Osteoblast (primary cell): ENCODE measurements around the gene BCL2L1. TPM values are rescaled to one million over a fixed set of nuclear protein-coding genes. Genes with fewer than 3 reads are reported as not detected.
"Not testable (repeated sequence)": the region's sequence is repeated elsewhere in the genome, so short reads cannot be mapped to it uniquely, and the experiment has no call there.

Source experiments
- DNase-seq: peaks from one replicate; pipeline ENCODE4 v3.0.0; 2011; ENCODE audit warnings: low spot score, mixed read lengths; ENCODE audit not compliant: insufficient read length; ENCODE audit errors: missing footprints
- H2AFZ ChIP-seq: 2 replicates; pipeline ENCODE4 v1.6.0; 2011; ENCODE audit warnings: mild to moderate bottlenecking, low read length
- H3K27ac ChIP-seq: 2 replicates; pipeline ENCODE4 v1.5.1; 2011; ENCODE audit warnings: mild to moderate bottlenecking, low read depth, low read length, moderate library complexity
- H3K27me3 ChIP-seq: 2 replicates; pipeline ENCODE4 v1.6.0; 2012; ENCODE audit warnings: mild to moderate bottlenecking, control low read depth, inconsistent platforms, low read length, moderate library complexity; ENCODE audit not compliant: insufficient read depth
- H3K36me3 ChIP-seq: 2 replicates; pipeline ENCODE4 v1.5.1; 2011; ENCODE audit warnings: mild to moderate bottlenecking, low read length, control low read depth, moderate library complexity; ENCODE audit not compliant: insufficient read depth
- H3K4me1 ChIP-seq: 2 replicates; pipeline ENCODE4 v1.5.1; 2011; ENCODE audit warnings: mild to moderate bottlenecking, low read length, control low read depth, moderate library complexity; ENCODE audit not compliant: insufficient read depth
- H3K4me2 ChIP-seq: 2 replicates; pipeline ENCODE4 v1.6.0; 2011; ENCODE audit warnings: mild to moderate bottlenecking, low read length; ENCODE audit not compliant: insufficient read depth
- H3K4me3 ChIP-seq: fragments of 200-600 bp; sonication (generic); 3 replicates; pipeline ENCODE4 v1.5.1; 2012; ENCODE audit warnings: mild to moderate bottlenecking, low read length, inconsistent platforms; ENCODE audit not compliant: insufficient read depth
- H3K79me2 ChIP-seq: 2 replicates; pipeline ENCODE4 v1.6.0; 2012; ENCODE audit warnings: mild to moderate bottlenecking, low read length, control low read depth, inconsistent platforms; ENCODE audit not compliant: insufficient read depth
- H3K9me3 ChIP-seq: 2 replicates; pipeline ENCODE4 v1.5.1; 2011; ENCODE audit warnings: low read depth, low read length, control low read depth
- H4K20me1 ChIP-seq: 2 replicates; pipeline ENCODE4 v1.6.0; 2012; ENCODE audit warnings: mild to moderate bottlenecking, low read length, control low read depth; ENCODE audit not compliant: insufficient read depth
- total RNA-seq: library from RNA; depleted of rRNA; stranded (reverse); fragments of >200 nt; gene quantifications from 2 replicates; pipeline ENCODE4 v1.2.3, GENCODE V29; 2012
- TF ChIP-seq, protein P1 (sequence below): IDR thresholded peaks from 2 replicates; pipeline ENCODE4 v1.5.1; 2011; ENCODE audit warnings: mild to moderate bottlenecking, low read depth, low read length, moderate library complexity; ENCODE audit errors: extremely low read depth

The BCL2L1 gene
- total RNA-seq, 1 donor = 127 TPM

DNA sequence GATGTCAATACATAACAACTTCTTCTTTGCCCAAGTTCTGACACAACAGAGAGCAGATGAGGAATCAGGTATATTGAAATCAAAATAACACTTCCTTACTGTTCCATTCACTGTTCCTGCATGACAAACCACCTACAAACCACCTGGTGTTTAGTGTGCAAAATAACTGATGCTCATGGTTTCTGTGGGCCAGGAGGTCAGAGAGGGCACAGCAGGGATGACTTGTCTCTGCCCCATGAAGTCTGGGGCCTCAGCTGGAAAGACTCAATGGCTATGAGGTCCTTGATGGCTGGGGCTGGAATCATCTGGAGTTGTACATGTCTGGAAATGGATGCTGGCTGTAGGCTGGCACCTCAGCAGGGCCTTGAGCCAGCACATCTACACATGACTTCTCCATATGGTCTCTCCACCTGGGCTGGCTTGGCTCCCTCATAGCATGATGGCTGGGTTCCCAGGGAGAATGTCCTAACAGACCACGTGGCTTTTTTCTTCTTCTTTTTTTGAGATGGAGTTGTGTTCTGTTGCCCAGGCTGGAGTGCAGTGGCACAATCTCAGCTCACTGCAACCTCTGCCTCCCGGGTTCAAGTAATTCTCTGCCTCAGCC lies 92.4 kb downstream of the BCL2L1 start:
- Histone ChIP-seq H3K36me3 (no peaks in the 10 kb centered on the region), H3K4me3 (no peak overlapping the region), H3K27me3 (no peaks in the 10 kb centered on the region), H2AFZ (no peak overlapping the region), H3K4me2 (no peak overlapping the region), H3K4me1 (no peaks in the 10 kb centered on the region), H3K9me3 (no peaks in the 10 kb centered on the region), H3K79me2 (no peaks in the 10 kb centered on the region), H3K27ac (no peak overlapping the region), H4K20me1 (no peaks in the 10 kb centered on the region)
- no peak for DNase-seq
- TF ChIP-seq, protein P1, sequence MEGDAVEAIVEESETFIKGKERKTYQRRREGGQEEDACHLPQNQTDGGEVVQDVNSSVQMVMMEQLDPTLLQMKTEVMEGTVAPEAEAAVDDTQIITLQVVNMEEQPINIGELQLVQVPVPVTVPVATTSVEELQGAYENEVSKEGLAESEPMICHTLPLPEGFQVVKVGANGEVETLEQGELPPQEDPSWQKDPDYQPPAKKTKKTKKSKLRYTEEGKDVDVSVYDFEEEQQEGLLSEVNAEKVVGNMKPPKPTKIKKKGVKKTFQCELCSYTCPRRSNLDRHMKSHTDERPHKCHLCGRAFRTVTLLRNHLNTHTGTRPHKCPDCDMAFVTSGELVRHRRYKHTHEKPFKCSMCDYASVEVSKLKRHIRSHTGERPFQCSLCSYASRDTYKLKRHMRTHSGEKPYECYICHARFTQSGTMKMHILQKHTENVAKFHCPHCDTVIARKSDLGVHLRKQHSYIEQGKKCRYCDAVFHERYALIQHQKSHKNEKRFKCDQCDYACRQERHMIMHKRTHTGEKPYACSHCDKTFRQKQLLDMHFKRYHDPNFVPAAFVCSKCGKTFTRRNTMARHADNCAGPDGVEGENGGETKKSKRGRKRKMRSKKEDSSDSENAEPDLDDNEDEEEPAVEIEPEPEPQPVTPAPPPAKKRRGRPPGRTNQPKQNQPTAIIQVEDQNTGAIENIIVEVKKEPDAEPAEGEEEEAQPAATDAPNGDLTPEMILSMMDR = no peak

DNA sequence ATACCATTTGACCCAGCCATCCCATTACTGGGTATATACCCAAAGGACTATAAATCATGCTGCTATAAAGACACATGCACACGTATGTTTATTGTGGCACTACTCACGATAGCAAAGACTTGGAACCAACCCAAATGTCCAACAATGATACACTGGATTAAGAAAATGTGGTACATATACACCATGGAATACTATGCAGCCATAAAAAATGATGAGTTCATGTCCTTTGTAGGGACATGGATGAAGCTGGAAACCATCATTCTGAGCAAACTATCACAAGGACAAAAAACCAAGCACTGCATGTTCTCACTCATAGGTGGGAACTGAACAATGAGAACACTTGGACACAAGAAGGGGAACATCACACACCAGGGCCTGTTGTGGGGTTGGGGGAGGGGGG lies 94.6 kb downstream of the BCL2L1 start:
- not testable (repeated sequence) for H3K27me3 ChIP-seq, H3K4me2 ChIP-seq, H3K4me3 ChIP-seq, H3K9me3 ChIP-seq, H3K27ac ChIP-seq, DNase-seq, H3K79me2 ChIP-seq, H3K4me1 ChIP-seq, H2AFZ ChIP-seq, H4K20me1 ChIP-seq, H3K36me3 ChIP-seq

DNA sequence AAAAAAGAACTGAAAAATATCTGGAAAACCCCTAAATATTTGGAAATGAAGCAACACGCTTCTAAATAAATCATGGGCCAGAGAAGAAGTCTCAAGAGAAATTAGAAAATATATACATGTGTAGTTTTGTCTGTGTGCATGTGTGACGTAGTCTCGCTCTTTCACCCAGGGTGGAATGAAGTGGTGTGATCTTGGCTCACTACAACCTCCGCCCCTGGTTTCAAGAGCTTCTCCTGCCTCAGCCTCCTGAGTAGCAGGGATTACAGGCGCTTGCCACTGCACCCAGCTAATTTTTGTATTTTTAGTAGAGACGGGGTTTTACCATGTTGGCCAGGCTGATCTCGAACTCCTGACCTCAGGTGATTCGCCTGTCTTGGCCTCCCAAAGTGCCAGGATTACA lies 96.1 kb downstream of the BCL2L1 start:
- not testable (repeated sequence) for DNase-seq, H3K27ac ChIP-seq, H2AFZ ChIP-seq, H3K9me3 ChIP-seq, H3K4me3 ChIP-seq, H3K27me3 ChIP-seq, H3K36me3 ChIP-seq, H3K79me2 ChIP-seq, H3K4me1 ChIP-seq, H3K4me2 ChIP-seq, H4K20me1 ChIP-seq

DNA sequence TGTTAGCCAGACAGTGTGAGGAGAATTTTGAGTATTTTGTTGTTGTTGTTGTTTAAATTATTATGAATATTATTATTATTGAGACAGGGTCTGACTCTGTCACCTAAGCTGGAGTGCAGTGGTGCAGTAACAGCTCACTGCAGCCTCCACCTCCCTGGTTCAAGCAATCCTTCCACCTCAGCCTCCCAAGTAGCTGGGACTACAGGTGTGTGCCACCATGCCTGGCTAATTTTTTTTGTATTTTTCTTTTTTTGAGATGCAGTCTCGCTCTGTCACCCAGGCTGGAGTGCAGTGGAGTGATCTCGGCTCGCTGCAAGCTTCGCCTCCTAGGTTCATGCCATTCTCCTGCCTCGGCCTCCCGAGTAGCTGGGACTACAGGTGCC lies 99.6 kb downstream of the BCL2L1 start:
- not testable (repeated sequence) for H3K4me3 ChIP-seq, H2AFZ ChIP-seq, H4K20me1 ChIP-seq, DNase-seq, H3K79me2 ChIP-seq, H3K27ac ChIP-seq, H3K4me1 ChIP-seq, H3K9me3 ChIP-seq, H3K27me3 ChIP-seq, H3K36me3 ChIP-seq, H3K4me2 ChIP-seq

DNA sequence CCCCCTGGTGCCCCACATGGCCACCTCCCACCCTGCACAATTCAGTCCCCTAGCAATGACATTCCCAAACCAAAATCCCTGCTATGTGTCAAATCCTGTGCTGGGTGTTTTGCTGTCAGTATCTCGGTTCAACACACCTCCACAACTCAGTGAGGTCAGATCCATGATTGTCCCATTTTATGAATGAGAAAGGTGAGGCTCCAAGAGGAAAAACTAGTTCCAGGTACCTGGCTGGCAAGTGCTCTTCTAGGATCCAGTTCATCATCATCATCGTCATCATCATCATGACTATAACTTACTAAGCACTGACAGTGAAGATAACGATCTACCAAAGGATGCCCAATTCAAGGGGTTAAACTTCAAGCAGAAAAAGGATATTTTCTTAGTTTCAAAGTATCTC lies 102.4 kb downstream of the BCL2L1 start:
- DNase-seq = no peak
- Histone ChIP-seq H3K36me3 (no peaks in the 10 kb centered on the region), H2AFZ (no peak overlapping the region), H3K27me3 (peaks cover 3% of the 10 kb centered on the region), H3K4me3 (no peak overlapping the region), H3K4me2 (no peak overlapping the region), H3K27ac (no peak overlapping the region), H4K20me1 (no peaks in the 10 kb centered on the region), H3K4me1 (no peaks in the 10 kb centered on the region), H3K9me3 (no peaks in the 10 kb centered on the region), H3K79me2 (no peaks in the 10 kb centered on the region)
- TF ChIP-seq, protein P1 = no peak
